Measurements from ENCODE around the gene NKD2.
"Not testable (repeated sequence)": the region's sequence is repeated elsewhere in the genome, so short reads cannot be mapped to it uniquely, and the experiment has no call there.

NKD2 gene

DNA sequence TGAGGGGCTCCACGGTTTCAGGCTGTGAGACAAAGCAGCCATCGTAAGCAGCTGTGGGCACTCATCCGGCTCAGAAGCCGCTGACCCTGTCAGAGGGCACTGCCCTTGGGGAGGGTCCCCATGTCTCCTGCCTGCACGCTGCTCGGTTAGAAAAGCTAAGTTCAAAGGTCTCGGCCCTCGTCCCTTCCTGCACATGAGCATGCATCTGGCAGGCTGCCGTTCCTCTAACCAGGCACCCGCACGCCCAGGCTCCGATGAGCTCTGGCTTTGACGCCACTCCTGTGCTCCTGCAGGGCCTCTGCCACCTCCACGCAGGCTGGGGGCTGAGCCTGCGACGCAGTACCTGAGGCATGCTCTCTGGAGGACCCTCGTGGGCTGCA, 51.3 kb downstream of the NKD2 start:
- no peak for DNase-seq

DNA sequence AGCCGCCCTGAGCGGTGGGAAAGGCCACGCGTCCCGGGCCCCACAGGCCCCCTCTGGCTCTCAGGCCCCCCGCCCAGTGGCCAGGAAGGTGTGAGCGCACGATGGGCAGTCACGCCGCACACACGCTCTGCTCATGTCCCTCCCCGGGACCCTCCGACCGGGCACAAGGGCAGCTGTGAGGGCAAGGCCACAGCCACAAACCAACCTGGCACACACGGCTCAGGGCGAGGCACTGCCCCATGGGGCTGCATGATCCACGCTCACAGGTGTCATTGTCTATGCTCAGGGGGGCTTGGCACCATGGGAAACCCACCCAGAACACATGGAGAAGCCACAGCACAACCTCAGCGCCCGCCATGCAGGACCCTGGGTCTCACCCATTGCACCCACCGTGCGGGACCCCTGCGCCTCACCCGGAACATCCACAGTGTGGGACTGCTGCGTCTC, 52.0 kb downstream of the NKD2 start:
- no peak for DNase-seq

DNA sequence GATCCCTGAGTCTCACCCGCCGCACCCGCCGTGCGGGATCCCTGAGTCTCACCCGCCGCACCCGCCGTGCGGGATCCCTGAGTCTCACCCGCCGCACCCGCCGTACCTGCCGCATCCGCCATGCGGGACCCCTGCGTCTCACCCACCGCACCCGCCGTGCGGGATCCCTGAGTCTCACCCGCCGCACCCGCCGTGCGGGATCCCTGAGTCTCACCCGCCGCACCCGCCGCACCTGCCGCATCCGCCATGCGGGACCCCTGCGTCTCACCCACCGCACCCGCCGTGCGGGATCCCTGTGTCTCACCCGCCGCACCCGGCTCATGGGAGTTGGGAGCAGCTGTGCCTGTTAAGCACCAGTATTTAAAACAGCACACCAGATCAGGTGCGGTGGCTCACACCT, 52.7 kb downstream of the NKD2 start:
- not testable (repeated sequence) for DNase-seq

DNA sequence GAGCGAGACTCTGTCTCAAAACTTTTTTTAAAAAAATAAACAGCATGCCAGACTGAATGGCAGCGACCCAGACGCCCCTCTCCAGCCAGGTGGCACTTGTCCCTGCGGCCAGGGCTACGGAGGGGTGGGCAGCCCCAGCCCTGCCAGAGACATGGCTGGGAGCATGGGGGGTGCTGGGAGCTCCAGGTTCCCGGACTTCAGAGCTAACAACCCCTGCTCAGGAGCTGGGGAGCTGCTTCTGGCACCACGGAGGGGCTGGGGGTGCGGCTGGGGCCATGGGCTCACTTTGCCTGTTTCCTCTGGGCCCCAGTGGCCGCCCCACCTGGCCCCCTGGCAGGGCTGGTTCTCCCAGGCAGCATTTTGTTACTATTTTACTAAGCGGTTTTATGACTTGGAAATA, 53.3 kb downstream of the NKD2 start:
- no peak for DNase-seq

DNA sequence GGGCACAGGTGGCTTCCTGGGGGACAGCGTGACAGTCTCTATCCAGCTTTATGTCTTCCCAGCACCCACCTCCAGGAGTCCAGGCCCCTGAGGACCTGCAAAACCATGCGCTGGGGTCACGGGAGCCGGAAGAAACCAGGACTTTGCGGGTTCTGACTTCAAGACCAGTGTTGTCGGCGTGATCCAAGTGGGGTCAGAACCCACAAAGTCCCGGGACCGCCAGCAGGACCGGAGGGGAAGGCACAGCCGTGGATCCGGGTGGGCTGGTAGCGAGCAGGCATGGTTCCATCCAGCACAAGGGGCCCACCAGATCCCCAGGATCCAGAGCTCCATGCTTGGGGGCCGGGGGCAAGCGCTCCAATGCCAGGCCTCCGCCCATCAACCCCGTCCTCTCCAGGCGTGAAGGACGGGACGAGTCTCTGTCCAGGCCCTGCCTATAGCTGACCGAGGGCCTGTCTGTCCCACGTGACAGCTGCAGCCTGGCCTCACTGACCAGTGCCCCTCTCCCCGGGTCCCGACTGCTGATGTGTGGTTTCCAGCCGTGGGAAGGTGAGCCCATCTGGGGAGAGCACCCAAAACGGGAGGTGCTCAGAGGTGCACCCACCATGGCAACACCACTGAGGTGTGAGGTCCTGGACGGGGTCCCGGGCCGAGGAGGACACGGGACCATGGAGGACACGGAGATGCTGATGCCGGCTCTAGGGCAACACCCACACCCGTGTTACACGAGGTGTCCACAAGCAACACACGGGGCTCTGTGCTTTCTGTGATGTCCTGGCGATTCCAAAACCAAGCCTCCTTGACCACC, 54.4 kb downstream of the NKD2 start:
- DNase-seq: no peak

DNA sequence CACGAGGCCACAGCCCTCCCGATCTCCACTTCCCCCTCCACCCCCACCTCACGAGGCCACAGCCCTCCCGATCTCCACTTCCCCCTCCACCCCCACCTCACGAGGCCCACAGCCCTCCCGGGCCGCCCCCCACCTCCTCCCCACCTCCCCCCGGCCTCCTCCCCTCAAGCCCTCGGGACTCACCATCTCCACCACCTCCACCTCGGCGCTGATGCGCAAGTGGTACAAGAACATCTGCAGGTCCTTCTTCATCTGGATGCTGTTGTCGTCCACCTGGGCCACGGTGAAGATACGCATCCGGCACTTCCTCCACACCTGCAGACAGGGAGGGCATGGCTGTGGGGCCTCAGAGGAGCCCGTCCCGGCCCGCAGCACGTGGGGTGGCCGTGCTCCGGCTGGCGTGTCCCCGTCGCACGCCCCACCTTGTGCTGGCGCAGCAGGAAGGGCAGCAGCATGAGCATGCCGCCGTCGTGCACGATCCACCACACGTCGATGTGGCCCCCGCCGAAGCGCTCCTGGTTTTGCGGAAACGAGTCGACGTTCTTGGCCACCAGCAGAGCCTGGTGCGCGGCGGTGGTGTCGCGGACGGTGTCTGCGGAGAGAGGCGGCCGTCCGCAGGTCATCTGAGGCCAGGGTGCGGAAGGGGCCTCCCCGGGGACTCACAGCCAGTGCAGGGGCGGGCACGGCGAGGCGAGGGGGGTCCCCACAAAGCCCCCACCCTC, 55.2 kb downstream of the NKD2 start:
- no peak for DNase-seq

DNA sequence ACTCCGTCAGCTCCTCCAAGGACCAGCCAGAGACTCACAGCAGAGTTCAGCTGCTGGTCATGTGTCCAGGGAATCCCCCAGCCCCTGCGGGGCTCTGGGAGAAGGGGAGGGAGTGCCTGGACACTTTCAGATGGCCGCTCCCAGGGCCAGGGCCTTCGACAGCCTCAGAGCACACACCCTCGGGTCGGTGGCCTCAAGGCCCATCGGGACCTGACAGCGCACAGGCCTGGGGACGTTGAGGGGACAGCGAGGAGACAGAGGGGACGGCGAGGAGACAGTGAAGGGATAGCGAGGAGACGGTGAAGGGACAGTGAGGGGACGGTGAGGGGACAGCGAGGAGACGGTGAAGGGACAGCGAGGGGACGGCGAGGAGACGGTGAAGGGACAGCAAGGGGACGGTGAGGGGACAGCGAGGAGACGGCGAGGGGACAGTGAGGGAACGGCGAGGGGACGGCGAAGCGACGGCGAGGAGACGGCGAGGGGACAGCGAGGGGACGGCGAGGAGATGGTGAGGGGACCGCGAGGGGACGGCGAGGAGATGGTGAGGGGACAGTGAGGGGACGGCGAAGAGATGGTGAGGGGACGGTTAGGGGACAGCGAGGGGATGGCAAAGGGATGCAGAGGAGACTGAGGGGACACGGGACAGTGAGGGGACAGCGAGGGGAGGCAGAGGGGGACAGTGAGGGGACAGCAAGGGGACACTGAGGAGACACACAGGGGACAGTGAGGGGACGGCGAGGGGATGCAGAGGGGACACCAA, 56.0 kb downstream of the NKD2 start:
- DNase-seq: no peak

DNA sequence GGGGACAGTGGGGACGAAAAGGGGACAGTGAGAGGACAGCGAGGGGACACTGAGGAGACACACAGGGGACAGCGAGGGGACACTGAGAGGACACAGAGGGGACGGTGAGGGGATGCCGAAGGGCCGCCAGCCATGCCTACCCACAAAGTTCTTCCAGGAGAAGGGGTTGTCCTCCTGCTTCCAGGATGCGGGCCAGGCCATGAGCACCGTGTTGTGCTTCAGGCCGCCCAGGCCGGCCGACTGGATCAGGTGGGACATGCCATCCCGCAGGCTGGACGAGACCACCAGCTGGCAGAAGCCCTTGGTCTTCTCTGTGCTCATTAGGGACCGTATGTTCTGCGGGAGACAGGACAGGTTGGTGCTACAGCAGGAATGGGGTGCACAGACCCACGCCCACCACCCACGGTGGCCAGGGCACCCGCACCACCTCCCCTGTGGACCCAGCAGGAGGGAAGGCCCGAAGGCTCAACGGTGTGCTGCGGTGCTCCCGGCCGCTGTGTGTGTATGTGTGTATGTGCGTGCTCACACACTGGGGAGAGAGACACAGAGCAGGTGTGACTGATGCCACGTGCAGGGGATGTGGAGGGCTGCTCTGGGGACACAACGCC, 56.6 kb downstream of the NKD2 start:
- DNase-seq: no peak

DNA sequence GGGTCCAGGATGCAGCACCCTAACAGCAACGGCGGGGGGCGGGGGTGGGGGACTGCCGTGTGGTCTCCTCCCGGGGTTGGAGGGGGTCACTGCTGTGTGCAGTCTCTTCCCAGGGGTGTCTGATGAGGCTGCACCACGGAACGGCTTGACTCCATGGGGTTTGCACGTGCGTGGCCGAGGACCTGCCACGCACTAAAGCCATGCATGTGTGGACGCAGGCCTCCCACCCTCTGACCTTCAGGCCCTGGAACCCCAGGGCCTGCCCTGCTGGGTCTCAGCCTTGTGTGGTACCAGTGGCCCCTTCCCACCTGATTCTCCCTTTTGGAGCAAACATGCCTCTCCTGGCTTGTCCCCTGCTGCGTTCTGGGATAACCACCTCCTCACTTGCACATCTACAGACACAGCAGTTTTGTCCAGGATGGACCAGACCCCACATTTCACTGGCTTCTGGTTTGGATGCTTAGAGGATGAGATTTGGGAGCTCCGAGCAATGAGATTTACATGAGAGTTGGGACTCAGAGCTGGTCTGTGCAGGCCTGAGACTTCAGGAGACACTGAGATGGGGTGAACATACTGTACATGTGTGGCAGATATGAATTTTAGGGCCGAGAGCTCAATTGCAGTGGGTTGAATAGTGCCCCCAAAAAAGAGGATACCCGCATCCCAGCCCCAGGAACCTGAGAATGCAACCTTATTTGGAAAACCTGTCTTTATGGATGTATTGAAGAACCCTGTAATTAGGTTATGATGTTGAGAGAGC, 57.5 kb downstream of the NKD2 start:
- DNase-seq: no peak

DNA sequence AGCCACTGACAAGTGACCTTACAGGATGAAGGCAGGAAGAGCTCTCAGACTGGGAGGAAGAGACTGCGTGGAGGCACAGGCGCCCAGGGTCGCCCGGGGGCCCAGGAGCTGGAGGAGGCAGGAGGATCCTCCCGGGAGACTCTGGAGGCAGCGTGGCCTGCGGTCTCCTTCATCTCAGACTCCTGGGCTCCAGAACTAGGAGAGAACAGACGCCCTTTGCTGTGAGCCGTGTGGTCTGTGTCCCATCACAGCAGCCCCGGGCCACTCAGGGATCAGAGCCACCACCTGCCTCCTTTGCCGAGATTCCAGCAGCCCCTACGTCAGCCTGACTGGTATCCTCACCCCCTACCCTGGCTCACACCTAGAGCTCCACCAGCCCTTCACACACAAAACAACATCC, 58.1 kb downstream of the NKD2 start:
- no peak for DNase-seq

DNA sequence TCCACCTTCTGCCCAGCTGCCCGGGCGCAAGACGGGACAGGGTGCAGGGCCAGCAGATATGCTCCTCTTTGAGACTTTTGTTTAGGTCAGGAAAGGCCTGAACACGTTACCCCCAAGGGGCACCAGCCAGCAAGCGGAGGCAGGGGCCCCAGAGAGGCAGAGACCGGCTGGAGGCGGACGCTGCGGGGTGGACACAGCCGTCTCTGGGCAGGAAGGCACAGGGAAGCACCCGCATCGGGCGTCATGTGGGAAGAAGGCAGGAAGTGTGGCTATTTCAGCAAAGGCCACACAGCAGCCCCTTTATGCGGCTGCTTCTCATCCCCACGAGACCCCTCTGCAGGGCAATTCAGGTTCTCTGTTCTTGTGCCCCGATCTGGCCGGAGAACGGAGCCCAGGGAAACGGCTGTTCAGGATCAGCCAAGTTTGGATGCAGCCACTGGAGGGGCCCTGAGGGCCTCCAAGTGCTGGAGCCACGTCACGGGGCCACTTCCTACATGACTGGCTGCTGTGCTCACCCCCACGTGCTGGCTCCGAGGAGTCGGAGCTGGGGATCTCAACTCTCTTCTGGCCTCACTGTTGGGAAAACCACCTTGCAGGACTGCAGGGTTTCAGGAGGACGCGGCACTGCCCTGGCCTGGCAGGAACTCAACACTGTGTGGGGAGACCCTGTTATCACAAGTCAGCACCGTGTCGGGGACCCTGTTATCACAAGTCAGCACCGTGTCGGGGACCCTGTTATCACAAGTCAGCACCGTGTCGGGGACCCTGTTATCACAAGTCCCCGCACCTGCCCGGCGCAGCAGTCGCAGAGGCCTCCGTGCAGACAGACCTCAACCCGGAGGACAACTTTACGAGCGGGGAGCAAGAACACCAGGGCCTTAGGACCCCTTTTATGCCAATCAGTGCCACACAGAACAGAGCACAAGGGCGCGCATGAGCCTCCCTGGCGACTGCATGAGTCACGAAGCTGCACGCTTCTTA, 58.8 kb downstream of the NKD2 start:
- DNase-seq: no peak

DNA sequence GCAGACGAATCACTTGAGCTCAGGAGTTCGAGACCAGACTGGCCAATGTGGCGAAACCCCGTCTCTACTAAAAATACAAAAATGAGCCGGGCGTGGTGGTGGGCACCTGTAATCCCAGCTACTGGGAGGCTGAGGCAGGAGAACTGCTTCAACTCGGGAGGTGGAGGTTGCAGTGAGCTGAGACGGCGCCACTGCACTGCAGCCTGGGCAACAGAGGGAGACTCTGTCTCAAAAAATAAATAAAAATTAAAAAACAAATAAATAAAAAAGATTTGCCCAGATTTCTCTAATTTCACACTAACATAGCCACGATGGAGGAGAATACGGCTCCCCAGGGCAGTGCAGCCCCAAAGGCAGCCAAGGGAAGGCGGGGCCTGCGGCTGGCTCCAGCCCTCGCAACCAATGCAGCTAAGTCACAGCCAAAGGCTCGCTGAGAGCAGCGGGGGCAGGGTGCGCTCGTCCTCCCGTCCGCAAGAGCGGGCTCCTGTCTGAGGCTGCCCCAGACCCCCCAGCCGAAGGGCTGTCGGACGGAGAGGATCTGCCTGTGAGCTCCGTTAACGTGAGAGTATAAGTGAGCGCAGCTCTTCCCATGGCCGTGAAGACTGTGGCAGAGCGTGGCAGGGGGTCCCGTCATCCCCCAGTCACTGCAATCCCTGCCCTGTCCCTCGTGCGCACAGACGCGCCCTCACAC, 59.7 kb downstream of the NKD2 start:
- no peak for DNase-seq

DNA sequence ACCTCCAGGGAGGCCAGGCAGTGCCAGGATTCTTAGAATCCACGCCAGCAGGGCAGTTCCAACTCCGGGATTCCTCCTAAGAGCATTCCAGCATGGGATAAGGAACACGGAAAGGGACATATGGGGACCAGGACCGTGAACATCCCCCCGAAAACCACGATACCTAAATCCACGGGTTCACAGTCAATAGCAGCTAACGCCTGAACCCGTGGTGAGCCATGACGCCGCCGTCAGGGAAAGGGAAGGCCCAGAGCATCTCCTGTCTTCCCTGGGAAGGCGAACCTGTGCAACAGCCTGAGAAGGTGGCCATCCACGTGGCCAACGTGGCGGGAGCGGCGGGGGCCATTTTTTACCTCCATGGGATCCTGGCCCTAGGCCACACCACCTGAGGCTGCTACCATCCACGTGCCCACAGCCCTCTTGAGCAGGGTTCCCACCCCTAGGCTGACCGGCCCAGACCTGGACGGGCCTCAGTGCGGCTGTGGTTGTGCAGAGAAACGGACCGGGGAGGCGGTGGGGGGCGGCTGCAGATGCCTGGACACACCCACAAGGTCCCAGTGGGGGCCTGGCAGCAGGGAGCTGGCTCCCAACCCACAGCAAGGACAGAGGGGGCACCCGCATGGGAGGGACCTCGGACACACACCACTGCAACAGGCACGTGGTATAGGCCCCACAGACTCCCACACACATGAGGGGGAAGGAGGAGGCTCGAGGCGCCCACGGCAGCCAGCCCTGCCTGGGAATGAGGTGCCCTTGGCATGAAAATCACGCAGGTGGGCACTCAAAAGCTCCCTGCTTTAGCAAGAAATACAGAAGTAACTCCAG, 60.5 kb downstream of the NKD2 start:
- no peak for DNase-seq

DNA sequence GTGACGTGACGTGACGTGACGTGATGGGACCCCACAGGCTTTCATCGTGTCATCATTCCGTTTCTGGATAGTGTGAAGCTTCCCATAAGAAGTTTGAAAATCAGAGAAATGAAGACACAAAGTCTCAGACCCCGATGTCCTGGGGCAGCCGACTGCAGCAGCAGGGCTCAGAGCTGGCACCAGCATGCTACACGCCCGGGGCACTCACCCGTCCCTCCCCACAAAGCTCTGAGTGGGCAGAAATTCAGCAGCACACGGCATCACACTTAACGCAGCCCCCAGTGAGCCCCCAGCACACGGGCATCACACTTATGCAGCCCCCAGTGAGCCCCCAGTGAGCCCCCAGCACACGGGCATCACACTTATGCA, 61.1 kb downstream of the NKD2 start:
- no peak for DNase-seq

DNA sequence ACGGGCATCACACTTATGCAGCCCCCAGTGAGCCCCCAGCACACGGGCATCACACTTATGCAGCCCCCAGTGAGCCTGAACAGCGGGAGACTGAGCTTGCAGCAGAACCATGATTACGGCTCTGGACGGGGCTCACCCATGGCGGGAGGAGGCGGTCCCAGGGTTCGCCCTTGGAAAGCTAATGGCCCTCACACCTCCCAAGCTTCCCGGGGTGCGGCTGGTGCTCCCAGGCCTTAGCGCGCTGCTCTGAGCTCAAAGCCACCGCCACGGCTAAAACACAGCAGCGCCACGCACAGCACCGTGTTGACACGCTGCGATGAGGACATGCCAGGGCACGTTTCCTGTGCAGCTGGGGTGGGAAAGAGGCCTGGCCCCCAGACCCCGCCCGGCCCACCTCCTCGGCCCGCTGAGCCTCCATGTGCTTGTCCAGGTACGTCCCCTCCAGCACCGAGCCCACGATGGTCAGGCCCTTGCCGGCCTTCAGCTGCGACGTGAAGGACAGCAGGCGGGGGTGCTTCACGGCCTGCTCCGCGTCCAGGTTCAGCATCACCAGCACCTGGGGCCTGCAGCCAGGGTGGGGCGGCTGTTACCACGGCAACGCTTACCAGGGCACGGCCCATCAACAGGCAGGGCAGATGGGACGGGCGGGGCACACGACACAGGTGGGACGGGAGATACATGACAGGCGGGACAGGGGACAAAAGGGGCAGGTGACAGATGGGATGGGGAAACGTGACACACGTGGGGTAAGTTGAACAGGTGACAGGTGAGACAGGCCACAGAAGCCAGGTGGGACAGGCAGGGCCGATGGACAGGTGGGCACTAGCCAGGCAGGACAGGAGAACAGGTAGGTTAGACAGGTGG, 64.9 kb downstream of the NKD2 start:
- no peak for DNase-seq

DNA sequence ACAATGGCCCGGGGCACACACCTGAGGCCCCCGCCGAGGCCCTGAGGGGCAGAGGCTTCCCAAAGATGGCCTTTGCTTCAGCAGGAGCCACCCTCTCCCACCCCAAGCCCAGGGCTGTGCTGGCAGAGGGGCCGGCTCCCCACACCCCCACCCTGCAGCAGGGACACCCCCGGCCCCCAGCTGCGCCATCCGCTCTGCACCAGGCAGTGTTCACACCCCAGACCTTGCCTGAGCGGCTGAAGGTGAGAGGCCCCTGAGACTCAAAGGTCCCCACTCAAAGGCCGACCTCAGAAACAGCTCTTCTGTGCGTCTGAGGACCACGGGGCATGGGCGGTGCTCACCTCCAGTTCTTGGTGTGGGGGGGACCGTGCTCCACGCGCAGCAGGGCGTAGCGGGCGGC, 65.6 kb downstream of the NKD2 start:
- DNase-seq: no peak

DNA sequence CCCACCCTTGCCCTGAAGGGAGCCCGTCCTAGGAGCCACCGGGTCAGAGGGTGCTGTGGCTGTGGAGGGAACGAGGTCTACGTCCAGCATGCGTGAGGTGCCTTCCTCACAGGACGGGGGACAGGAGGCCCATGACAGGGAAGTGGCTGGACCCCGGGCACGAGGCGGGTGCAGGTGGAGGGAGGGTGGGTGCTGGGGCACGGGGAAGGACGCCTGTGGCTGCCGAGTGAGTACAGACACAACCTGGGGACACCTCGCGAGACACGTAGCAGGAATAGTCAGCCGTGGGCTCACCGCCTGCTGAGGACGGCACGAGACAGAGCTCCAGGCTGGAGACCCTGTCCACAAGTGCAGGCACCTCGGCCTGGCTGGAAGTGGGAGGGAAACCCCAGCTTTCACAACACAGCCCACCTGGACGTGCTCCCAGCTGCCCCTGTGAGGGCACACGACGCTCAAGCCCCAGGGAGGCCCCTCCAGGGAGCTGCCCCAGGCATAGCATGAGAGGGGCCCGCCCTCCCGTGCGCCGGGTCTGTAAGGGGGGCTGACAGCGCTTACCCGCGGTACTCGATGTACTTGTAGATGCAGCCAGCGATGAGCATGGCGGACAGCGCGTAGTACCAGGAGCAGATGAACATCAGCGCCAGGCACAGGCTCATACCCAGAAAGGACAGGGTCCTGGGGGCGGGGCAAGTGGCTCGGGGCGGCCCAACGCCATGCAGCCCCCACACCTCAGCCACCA, 66.4 kb downstream of the NKD2 start:
- no peak for DNase-seq

DNA sequence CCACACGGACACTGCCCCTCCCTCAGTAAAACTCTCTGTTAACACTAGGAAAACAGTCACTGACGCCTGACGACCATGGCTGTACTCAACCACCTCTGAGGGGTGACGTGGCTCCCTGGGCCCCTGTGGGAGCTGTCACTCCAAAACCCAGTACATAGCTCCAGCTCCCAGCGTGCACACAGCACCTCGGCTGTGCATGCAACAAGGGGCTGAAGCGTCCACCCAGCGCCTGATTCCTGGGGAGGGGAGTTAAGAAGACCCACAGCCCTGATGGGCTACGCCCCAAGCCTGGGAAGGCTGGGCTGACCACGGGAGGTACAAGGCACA, 66.9 kb downstream of the NKD2 start:
- DNase-seq: no peak
